Hair follicular keratinocyte (primary cell): ENCODE measurements around the gene IL36B. TPM values are rescaled to one million over a fixed set of nuclear protein-coding genes. Genes with fewer than 3 reads are reported as not detected.

ENCODE experiments used
- total RNA-seq: library from RNA; depleted of rRNA; stranded (reverse); fragments of >200 nt; gene quantifications from 2 replicates; pipeline ENCODE4 v1.2.3, GENCODE V29; 2015

Gene IL36B
- total RNA-seq: not detected in 2 replicates

DNA sequence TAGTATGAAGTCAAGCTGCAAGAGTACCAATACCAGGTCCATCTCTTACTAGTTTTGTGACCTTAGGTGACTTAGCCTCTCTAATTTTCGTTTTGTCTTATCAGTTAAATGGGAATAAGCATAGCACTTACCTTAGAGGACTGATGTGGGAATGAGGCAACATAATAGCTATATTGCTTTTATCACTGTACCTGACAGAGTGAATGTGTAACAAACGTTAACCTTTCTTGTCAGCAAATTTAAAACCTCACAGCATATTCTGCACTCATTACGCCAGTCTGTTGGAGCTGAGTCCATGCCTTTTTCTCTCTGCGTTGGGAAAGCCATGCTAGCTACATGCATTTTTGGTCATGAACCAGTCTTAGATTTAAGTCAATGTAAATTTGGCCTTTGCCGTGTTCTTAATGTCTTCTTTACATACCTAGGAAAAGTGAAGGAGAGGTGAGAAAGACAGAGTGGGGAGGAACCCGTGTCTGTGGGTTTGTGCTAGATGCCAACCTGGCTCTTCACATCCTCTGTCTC lies at the start of gene IL36B:
Gene IL36B (minus strand): TSS at position 472 of the 522 bp plus-strand sequence.

DNA sequence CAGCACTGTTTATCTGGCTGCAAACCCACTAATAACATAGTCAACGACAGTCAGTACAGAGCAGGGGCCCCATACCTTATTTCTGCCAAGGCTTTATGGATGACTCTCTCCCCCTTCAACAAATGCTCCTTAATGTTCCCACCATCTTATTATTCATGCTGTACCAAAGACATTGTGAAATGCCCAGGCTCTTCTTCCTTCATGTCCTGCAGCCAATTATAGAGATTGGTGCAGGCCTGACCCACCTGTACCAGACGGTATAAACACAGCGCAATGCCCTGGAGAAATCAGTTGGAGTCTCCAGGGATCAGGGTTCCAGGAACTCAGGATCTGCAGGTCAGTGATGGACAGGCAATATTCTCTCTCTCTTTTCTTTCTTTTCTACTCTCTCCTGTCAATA lies 15.0 kb upstream of the IL36B start, which contains the start of gene IL1F10:
Gene IL1F10 (plus strand): TSS at position 290 of the 400 bp plus-strand sequence. CDS start 4,769 bp downstream, outside the sequence.

DNA sequence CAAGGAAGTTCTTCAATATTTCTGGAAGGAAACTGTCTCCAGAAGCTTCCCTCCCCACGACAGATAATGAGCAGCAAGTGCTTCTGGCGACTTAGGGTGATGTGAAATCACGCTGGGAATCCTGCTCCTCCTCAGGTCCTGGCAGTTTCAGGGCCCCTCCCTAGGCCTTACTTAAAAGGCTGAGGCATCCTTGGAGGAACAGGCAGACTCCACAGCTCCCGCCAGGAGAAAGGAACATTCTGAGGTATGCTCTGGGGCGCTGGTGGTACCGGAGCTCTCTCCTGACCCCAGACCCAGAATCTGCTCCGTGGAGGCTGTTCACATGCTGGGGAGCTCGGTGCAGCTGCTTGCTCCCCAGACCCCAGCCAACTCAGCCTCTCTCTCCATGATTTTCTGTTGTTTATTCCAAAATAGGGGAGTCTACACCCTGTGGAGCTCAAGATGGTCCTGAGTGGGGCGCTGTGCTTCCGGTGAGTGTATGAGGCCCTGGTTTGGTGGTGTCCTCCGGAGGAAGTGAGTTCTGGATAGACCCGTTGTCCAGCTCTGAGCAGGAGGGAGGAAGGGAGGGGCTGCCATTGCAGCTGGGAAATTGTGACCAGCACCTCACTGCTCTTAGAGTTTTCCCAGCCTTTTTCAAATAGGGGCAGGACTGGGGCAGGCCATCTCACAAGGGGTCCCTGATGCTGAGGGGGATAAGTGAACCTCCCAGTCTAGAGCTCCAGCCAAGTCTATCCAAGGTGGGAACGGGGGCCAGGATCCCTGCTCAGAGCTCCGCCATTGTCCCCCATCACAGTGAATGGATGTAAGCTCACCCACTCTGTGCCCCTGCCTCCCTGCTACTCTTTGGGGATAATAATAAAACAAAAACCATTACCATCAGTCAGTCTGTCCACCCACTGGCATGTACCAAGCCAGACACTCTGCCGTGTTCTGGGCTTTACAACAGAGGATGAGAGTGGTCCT lies 6.6 kb upstream of the IL36B start, which contains the start of gene IL36RN:
Gene IL36RN (plus strand): TSS at position 201 of the 963 bp plus-strand sequence. CDS start 241 bp downstream, at position 442.

DNA sequence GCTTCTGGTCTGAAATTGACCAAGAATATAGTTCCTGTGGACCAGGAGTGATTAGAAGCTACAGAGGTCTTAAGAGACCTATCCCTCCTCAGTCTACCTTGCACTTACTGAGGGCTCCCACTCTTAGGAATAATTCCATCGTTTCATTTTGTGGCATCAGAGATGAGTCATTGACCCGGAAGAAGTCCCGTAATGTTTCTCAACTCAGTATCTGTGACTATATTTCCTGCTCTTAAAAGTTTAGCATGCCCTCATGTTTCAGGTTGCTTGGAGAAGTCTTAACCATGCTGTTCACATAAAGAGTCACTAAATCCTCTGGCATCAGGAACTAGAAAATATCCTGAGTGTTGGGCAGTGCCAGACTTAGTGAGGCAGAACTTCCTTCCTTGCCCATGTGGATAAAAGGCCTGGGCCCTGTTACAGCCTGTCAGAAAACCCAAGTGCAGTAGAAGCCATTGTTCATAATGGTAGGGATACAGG lies 47.6 kb downstream of the IL36B start, which contains the start of gene IL36A:
Gene IL36A (plus strand): TSS at position 430 of the 480 bp plus-strand sequence. CDS start 413 bp downstream, outside the sequence.

DNA sequence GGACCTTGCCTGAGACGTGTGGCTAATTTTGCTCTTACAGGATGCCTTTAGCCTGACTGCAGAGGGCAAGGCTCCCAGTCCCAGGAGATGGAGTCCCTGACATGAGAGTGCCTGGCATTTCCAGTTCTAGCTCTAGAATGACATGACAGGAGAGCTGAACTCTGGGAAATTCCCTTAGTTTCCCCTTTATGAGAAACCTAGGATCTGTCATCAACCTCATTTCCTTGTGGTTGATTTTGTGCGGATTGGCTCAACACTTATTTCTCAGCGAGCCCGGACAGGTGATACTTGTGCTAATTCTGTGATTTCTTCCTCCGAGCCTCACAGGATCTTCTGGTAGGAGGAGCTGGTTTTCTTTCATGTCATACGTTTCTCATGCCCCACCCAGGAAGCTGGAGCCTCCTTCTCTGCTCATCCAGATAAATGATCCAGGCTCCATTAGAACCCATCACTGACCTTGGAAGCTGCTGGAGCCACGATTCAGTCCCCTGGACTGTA lies 75.1 kb downstream of the IL36B start, which contains the start of gene IL36G:
Gene IL36G (plus strand): TSS at position 448 of the 498 bp plus-strand sequence. CDS start 633 bp downstream, outside the sequence.

Other genes starting within 250 kb of the IL36B start
- gene IL1B, start 216.1 kb downstream of the IL36B start, total RNA-seq: 199 and 298 TPM in 2 replicates
- gene IL37, start 141.7 kb downstream of the IL36B start, total RNA-seq: not detected in 2 replicates
- 5.0 and 9.3 TPM in 2 replicates for gene IL36G, start 74.9 kb downstream of the IL36B start, total RNA-seq
- gene IL36A, start 47.4 kb downstream of the IL36B start, total RNA-seq: not detected in 2 replicates
- gene IL36RN, start 6.3 kb upstream of the IL36B start, total RNA-seq: 0.15 and 1.0 TPM in 2 replicates
- gene IL1F10, start 15.1 kb upstream of the IL36B start, total RNA-seq: 0.08 and 1.3 TPM in 2 replicates
- gene IL1RN, start 74.7 kb upstream of the IL36B start, total RNA-seq: 16.9 and 21.4 TPM in 2 replicates
- gene PSD4, start 121.1 kb upstream of the IL36B start, total RNA-seq: 38.2 and 44.3 TPM in 2 replicates
- 3.5 and 3.7 TPM in 2 replicates for gene PAX8, start 226.1 kb upstream of the IL36B start, total RNA-seq